Measurements from ENCODE around the gene MRPL14. TPM values are rescaled to one million over a fixed set of nuclear protein-coding genes. Genes with fewer than 3 reads are reported as not detected.

Gene MRPL14
- total and polyA plus RNA-seq, 9 of the 15 experiments (the other 6 are each of a cell fraction or from before 2014, with no cell fraction given): 126 to 424 (median 165) TPM

DNA sequence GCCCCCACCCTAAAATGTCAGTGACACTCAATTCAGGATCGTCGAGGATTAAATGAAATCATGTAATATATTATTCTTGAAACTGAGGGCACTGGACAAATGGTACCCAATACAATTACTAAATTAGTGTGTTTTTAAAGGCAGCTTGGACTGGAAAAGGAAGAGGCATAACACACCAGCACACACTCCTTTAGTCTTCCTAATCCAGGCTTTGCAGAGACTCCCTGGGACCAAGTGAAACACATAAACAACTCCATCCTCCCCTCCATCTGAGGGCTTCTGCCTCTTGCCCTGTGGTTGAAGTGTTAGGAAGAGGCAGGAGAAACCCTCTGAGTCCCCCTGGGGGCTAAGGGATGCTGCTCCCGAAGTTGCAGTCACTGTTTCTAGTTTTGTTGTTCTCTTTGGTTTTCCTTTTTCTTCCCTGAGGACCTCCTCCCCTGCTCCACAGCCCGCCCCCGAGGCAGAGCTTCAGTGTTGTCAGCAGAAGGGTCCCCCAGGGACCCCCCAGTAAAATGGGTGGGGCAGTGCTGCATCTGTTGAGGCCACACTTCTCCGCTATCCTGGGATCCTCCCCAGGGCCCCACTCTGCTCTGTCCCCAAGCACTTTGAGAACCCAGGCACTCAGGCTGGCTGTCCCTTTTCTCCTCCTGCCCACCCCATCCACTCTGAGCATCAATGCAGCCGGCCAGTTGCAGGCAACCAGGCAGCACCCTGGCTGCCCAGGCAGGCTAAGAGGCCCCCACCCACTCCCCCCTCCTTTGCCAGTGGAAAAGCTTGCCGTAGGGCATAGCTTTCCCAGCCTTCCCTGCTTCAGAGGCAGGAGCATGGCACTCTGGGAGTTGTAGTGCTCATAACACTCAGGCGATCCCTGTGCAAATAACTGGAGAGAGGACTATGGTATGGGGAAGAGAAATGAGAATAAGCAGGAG is 6.0 kb upstream of the MRPL14 start (continued):
- TF ChIP-seq MYC (IDR thresholded peaks at IDR 0.05; ENCODE audit: low read depth, low read length) (no peak), MYC (CRISPR knock-in tag; IDR thresholded peaks at IDR 0.05; ENCODE audit: borderline replicate concordance, low read depth) (no peak), MBD2 (IDR thresholded peaks at IDR 0.05; ENCODE audit: borderline replicate concordance, low read depth) (no peak), ESRRA (IDR thresholded peaks at IDR 0.05; ENCODE audit: borderline replicate concordance, low read depth) (no peak), CHD1 (IDR thresholded peaks at IDR 0.05; ENCODE audit: low read length) (no peak), HCFC1 (IDR thresholded peaks at IDR 0.05; ENCODE audit: low read depth, low read length) (peak; percentile 94), GABPB2 (CRISPR knock-in tag; conservative IDR thresholded peaks at IDR 0.05) (no peak), ZBTB7A (IDR thresholded peaks at IDR 0.05; ENCODE audit: borderline replicate concordance, control insufficient read depth, low read depth, low read length) (peak; percentile 51; the same call in 1 of the 2 replicates), ZBTB17 (CRISPR knock-in tag; IDR thresholded peaks at IDR 0.05) (0 out of 2 replicates have a peak, but pooled peaks have one; percentile 14), SNRNP70 (optimal IDR thresholded peaks at IDR 0.05; ENCODE audit: low read depth, low read length) (no peak), CREB1 (IDR thresholded peaks at IDR 0.05) (no peak), CREB1 (CRISPR knock-in tag; IDR thresholded peaks at IDR 0.05) (peak; percentile 54; the same call in 1 of the 2 replicates), ZNF174 (CRISPR knock-in tag; IDR thresholded peaks at IDR 0.05) (no peak), JUND (IDR thresholded peaks at IDR 0.05; ENCODE audit: borderline replicate concordance, low read depth, low read length) (no peak), JUND (tag; IDR thresholded peaks at IDR 0.05; ENCODE audit: borderline replicate concordance, low read depth, low read length) (peak; percentile 2; the same call in 1 of the 3 replicates)
- TF ChIP-seq, protein P1, sequence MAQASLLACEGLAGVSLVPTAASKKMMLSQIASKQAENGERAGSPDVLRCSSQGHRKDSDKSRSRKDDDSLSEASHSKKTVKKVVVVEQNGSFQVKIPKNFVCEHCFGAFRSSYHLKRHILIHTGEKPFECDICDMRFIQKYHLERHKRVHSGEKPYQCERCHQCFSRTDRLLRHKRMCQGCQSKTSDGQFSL (CRISPR knock-in tag; IDR thresholded peaks at IDR 0.05): 0 out of 2 replicates have a peak, but pooled peaks have one; percentile 18
- TF ChIP-seq, protein P1 (tag; IDR thresholded peaks at IDR 0.05): no peak
- TF ChIP-seq, protein P2, sequence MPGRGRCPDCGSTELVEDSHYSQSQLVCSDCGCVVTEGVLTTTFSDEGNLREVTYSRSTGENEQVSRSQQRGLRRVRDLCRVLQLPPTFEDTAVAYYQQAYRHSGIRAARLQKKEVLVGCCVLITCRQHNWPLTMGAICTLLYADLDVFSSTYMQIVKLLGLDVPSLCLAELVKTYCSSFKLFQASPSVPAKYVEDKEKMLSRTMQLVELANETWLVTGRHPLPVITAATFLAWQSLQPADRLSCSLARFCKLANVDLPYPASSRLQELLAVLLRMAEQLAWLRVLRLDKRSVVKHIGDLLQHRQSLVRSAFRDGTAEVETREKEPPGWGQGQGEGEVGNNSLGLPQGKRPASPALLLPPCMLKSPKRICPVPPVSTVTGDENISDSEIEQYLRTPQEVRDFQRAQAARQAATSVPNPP (IDR thresholded peaks at IDR 0.05; ENCODE audit: borderline replicate concordance, insufficient read depth, insufficient read length): no peak
- TF ChIP-seq, protein P3, sequence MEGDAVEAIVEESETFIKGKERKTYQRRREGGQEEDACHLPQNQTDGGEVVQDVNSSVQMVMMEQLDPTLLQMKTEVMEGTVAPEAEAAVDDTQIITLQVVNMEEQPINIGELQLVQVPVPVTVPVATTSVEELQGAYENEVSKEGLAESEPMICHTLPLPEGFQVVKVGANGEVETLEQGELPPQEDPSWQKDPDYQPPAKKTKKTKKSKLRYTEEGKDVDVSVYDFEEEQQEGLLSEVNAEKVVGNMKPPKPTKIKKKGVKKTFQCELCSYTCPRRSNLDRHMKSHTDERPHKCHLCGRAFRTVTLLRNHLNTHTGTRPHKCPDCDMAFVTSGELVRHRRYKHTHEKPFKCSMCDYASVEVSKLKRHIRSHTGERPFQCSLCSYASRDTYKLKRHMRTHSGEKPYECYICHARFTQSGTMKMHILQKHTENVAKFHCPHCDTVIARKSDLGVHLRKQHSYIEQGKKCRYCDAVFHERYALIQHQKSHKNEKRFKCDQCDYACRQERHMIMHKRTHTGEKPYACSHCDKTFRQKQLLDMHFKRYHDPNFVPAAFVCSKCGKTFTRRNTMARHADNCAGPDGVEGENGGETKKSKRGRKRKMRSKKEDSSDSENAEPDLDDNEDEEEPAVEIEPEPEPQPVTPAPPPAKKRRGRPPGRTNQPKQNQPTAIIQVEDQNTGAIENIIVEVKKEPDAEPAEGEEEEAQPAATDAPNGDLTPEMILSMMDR (IDR thresholded peaks at IDR 0.05 in 2 of 3, conservative IDR thresholded peaks at IDR 0.05 in 1 of 3; ENCODE audit: insufficient read depth in 2 of 3, low read depth in 1 of 3, low read length in 3 of 3): 0 out of 6 replicates have a peak, but pooled peaks of 1 of the 3 experiments have one; percentile 11
- TF ChIP-seq, protein P4, sequence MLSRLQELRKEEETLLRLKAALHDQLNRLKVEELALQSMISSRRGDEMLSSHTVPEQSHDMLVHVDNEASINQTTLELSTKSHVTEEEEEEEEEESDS (CRISPR knock-in tag; IDR thresholded peaks at IDR 0.05): no peak
- TF ChIP-seq, protein P5, sequence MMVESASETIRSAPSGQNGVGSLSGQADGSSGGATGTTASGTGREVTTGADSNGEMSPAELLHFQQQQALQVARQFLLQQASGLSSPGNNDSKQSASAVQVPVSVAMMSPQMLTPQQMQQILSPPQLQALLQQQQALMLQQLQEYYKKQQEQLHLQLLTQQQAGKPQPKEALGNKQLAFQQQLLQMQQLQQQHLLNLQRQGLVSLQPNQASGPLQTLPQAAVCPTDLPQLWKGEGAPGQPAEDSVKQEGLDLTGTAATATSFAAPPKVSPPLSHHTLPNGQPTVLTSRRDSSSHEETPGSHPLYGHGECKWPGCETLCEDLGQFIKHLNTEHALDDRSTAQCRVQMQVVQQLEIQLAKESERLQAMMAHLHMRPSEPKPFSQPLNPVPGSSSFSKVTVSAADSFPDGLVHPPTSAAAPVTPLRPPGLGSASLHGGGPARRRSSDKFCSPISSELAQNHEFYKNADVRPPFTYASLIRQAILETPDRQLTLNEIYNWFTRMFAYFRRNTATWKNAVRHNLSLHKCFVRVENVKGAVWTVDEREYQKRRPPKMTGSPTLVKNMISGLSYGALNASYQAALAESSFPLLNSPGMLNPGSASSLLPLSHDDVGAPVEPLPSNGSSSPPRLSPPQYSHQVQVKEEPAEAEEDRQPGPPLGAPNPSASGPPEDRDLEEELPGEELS (CRISPR knock-in tag; IDR thresholded peaks at IDR 0.05; ENCODE audit: borderline replicate concordance): no peak

All from K562 (cell line).